BJ (cell line): Measurements from ENCODE around the gene ADM5. TPM values are rescaled to one million over a fixed set of nuclear protein-coding genes. Genes with fewer than 3 reads are reported as not detected.
A peak's percentile ranks its signal among the peaks of the same experiment; 100 is the strongest.
"Not testable (repeated sequence)": the region's sequence is repeated elsewhere in the genome, so short reads cannot be mapped to it uniquely, and the experiment has no call there.

ENCODE experiments used
- CTCF ChIA-PET: fragments of 350-600 bp; formaldehyde crosslinking; extraction: SDS; loops from one replicate; lab custom pipeline; 2021; ENCODE audit warnings: antibody characterized with exemption, inconsistent platforms; lab: Yijun Ruan, JAX
- POLR2A ChIA-PET: fragments of 300-600 bp; sonication (Branson Sonifier 250); formaldehyde crosslinking; extraction: SDS; loops from one replicate; lab custom pipeline; 2021; ENCODE audit warnings: antibody characterized with exemption; lab: Charles Lee
- DNase-seq: peaks from one replicate; pipeline ENCODE4 v3.0.0-alpha.2; 2011; ENCODE audit warnings: low read depth
- H3K27me3 ChIP-seq: 2 replicates; pipeline ENCODE4 v1.6.0; 2011; ENCODE audit warnings: low read length; ENCODE audit not compliant: control insufficient read depth, insufficient read depth
- H3K36me3 ChIP-seq: 2 replicates; pipeline ENCODE4 v1.5.1; 2011; ENCODE audit warnings: low read length; ENCODE audit not compliant: control insufficient read depth, insufficient read depth
- H3K4me3 ChIP-seq: 2 replicates; pipeline ENCODE4 v1.5.1; 2011; ENCODE audit warnings: low read depth, mild to moderate bottlenecking, control low read depth, low read length
- polyA plus RNA-seq: library from polyadenylated mRNA; depleted of rRNA; stranded (reverse); fragments of >200 nt; gene quantifications from 2 replicates; pipeline ENCODE4 v1.2.3, GENCODE V29; 2011
- TF ChIP-seq, protein P1 (sequence below): IDR thresholded peaks from 2 replicates; pipeline ENCODE4 v1.5.1; 2011; ENCODE audit warnings: low read depth, mild to moderate bottlenecking, control low read depth, inconsistent platforms, low read length, moderate library complexity; ENCODE audit not compliant: insufficient read depth

The ADM5 gene
- polyA plus RNA-seq, 1 experiment = 0.39 TPM

DNA sequence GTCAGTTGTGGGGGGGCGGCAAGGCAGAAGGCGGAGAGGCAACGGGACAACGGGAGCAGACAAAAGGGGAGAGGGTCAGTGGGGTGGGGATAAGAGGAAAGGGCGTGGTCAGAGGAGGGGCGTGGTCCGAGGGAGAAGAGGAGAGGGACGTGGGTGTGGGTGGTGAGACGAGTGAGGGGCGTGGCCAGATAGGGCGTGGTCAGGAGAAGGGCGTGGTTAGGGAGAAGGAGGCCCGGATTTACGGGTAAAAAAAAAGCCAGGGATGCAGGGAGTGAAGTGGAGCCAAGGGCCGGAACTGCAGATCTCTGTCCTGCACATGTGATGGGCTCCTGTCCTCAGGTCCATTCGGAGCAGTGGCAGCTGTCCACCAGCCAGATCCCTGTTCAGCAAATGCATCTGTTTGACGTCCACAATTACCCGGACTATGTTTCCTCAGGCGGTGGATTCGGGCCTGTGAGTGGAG, 23.0 kb downstream of the ADM5 start:
- Histone ChIP-seq H3K27me3 (no peaks in the 10 kb centered on the region), H3K36me3 (0 out of 2 replicates have a peak, but pooled peaks cover 2% of the 10 kb centered on the region), H3K4me3 (peak overlapping the region; percentile 38)
- ChIA-PET CTCF (no interaction called here), POLR2A (interaction anchor here (0.7 kb wide), 1 partner anchor 153 kb away, joined by 3 read pairs; no protein-coding TSS in a partner anchor)
- TF ChIP-seq, protein P1, sequence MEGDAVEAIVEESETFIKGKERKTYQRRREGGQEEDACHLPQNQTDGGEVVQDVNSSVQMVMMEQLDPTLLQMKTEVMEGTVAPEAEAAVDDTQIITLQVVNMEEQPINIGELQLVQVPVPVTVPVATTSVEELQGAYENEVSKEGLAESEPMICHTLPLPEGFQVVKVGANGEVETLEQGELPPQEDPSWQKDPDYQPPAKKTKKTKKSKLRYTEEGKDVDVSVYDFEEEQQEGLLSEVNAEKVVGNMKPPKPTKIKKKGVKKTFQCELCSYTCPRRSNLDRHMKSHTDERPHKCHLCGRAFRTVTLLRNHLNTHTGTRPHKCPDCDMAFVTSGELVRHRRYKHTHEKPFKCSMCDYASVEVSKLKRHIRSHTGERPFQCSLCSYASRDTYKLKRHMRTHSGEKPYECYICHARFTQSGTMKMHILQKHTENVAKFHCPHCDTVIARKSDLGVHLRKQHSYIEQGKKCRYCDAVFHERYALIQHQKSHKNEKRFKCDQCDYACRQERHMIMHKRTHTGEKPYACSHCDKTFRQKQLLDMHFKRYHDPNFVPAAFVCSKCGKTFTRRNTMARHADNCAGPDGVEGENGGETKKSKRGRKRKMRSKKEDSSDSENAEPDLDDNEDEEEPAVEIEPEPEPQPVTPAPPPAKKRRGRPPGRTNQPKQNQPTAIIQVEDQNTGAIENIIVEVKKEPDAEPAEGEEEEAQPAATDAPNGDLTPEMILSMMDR = no peak
- peak; percentile 61 for DNase-seq

DNA sequence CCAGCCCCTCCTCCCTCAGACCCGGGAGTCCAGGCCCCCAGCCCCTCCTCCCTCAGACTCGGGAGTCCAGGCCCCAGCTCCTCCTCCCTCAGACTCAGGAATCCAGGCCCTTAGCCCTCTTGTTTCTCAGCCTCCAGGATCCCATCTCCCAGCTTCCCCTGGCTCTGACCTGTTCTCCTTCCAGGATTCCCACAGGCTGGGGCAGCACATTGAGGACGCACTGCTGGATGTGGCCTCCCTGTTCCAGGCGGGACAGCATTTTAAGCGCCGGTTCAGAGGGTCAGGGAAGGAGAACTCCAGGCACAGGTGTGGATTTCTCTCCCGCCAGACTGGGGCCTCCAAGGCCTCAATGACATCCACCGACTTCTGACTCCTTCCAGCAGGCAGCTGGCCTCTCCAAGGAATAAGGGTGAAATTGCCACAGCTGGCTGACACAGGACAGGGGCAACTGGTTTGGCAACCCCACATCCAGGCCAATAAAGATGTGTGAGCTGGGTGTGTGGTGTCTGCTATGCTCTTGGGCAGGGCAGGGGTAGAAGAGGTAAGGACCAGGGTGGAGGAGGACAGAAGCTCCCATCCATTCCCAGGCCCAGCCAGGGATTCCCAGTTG, 23.9 kb downstream of the ADM5 start:
- POLR2A ChIA-PET = no interaction called here
- CTCF ChIA-PET = no interaction called here
- no peak overlapping the region for H3K4me3 ChIP-seq
- no peaks in the 10 kb centered on the region for H3K27me3 ChIP-seq
- H3K36me3 ChIP-seq = 0 out of 2 replicates have a peak, but pooled peaks cover 2% of the 10 kb centered on the region
- no peak for DNase-seq
- TF ChIP-seq, protein P1 = no peak

DNA sequence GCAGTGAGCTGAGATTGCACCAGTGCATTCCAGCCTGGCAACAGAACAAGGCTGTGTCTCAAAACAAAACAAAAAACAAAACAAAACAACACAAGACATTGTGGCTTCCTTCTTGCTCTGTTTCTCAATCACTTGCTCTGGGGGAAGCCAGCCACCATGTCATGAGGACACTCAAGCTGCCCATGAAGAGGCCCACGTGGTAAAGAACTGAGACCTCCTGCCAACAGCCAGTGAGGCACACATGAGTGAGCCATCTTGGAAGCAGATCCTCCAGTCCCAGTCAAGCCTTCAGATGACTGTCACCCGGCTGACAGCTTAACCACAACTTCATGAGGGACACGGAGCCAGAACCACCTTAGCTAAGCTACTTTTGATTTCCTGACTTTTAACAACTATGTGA, 26.8 kb downstream of the ADM5 start:
- no peak for DNase-seq
- 0 out of 2 replicates have a peak, but pooled peaks cover 2% of the 10 kb centered on the region for H3K36me3 ChIP-seq
- POLR2A ChIA-PET = no interaction called here

DNA sequence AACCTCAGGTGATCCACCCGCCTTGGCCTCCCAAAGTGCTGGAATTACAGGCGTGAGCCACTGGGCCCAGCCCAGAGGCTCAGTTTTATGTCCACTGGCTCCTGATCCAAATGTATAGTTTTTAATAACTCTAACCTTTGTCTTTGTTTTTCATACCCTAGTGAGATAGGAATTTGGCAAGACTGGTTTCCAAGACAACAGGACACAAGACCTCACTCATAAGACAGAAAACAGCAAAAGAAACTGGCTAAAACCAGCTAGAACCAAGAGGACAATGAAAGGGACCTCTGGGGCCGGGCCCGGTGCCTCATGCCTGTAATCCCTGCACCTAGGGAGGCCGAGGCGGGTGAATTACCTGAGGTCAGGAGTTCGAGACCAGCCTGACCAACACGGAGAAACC, 29.1 kb downstream of the ADM5 start:
- CTCF ChIA-PET = interaction anchor here (1.1 to 2.5 kb wide), 7 partner anchors 22 to 145 kb away, joined by 3 to 9 read pairs (median 5); partner anchors contain the start of genes AP2A1, FUZ and MED25
- POLR2A ChIA-PET = no interaction called here
- no peak for DNase-seq
- TF ChIP-seq, protein P1 = no peak
- H3K4me3 ChIP-seq = no peak overlapping the region
- no peaks in the 10 kb centered on the region for H3K27me3 ChIP-seq
- H3K36me3 ChIP-seq = 0 out of 2 replicates have a peak, but pooled peaks cover 2% of the 10 kb centered on the region

More for the DNA sequence above, 26.8 kb downstream of the ADM5 start:
- Histone ChIP-seq H3K27me3 (no peaks in the 10 kb centered on the region), H3K4me3 (no peak overlapping the region)
- TF ChIP-seq, protein P1 = no peak
- CTCF ChIA-PET = interaction anchor here (0.6 to 2.5 kb wide), 6 partner anchors 11 to 643 kb away, joined by 3 to 10 read pairs (median 5); partner anchors contain the start of genes FUZ and TSKS

DNA sequence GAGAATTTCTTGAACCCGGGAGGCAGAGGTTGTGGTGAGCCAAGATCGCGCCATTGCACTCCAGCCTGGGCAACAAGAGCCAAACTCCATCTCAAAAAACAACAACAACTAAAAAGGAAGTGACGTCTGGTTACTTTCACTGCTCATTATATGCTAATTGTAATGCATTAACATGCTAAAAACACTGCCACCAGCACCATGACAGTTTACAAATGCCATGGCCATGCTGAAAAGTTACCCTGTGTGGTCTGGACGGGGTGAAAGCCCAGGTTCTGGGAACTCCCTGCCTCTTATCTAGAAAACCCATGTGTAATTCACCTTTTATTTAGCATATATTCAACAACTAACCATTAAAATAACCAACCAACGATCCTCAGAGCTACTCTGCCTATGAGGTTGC, 29.6 kb downstream of the ADM5 start:
- TF ChIP-seq, protein P1 = no peak
- Histone ChIP-seq H3K36me3 (no peaks in the 10 kb centered on the region), H3K4me3 (no peak overlapping the region), H3K27me3 (no peaks in the 10 kb centered on the region)
- DNase-seq = no peak
- POLR2A ChIA-PET = no interaction called here
- CTCF ChIA-PET = no interaction called here

DNA sequence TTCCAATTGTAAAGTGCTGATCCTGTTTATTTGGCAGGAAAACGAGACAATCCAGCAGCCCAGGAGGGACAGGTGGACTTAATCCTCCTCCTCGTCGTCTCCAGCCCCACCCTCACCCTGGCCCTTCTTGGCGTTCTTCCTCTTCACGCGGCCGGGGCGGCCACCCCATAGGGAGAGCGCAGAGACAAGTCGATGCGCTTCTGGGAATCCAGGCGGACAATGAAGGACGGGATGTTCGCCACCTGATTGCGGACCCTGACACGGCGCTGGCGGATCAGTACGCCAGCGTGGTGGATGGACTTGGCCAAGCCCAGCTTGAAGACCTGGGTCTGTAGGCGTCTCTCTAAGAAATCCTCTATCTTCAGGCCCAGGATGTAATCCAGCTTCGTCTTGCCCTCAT, 30.0 kb downstream of the ADM5 start:
- DNase-seq, H3K27me3 ChIP-seq, H3K36me3 ChIP-seq, H3K4me3 ChIP-seq, CTCF ChIA-PET, POLR2A ChIA-PET: not testable (repeated sequence)
